A673 (cell line): ENCODE measurements around the gene TBC1D24. TPM values are rescaled to one million over a fixed set of nuclear protein-coding genes. Genes with fewer than 3 reads are reported as not detected.

Experiments used
- BruUV-seq: library from RNA; stranded (reverse); fragments of 400-500 nt; replicated peaks from 2 replicates; lab custom pipeline; 2021; lab: Mats Ljungman, UMichigan
- CTCF ChIA-PET: fragments of 300-600 bp; sonication (Branson Sonifier 250); formaldehyde crosslinking; loops from one replicate; lab custom pipeline; 2022; ENCODE audit warnings: antibody characterized with exemption; lab: Charles Lee
- POLR2A ChIA-PET: fragments of 300-600 bp; sonication (Branson Sonifier 250); formaldehyde crosslinking; loops from one replicate; lab custom pipeline; 2022; ENCODE audit warnings: antibody characterized with exemption; ENCODE audit not compliant: low non-redundant PET; lab: Charles Lee
- DNase-seq: peaks from one replicate; pipeline ENCODE4 v3.0.0-alpha.2; 2015; ENCODE audit warnings: low spot score
- H3K27ac ChIP-seq: fragments of 200-600 bp; sonication (generic); 2 replicates; pipeline ENCODE4 v1.5.1; 2016; ENCODE audit warnings: mixed run types, low read depth, mild to moderate bottlenecking, mixed read lengths, antibody characterized with exemption, low read length; ENCODE audit not compliant: poor library complexity, severe bottlenecking
- H3K27me3 ChIP-seq: fragments of 200-600 bp; sonication (generic); replicated peaks from 2 replicates; pipeline ENCODE4 v1.6.1; 2017; ENCODE audit warnings: mixed run types, low read depth, mild to moderate bottlenecking, mixed read lengths, antibody characterized with exemption, low read length; ENCODE audit not compliant: insufficient read depth, poor library complexity
- H3K36me3 ChIP-seq: fragments of 200-600 bp; sonication (generic); 2 replicates; pipeline ENCODE4 v1.6.1; 2016; ENCODE audit warnings: mixed run types, mild to moderate bottlenecking, mixed read lengths, antibody characterized with exemption, low read length; ENCODE audit not compliant: insufficient read depth, poor library complexity, severe bottlenecking
- H3K4me1 ChIP-seq: fragments of 200-600 bp; sonication (generic); 2 replicates; pipeline ENCODE4 v1.6.1; 2017; ENCODE audit warnings: mixed run types, mild to moderate bottlenecking, mixed read lengths, antibody characterized with exemption, low read length; ENCODE audit not compliant: insufficient read depth, poor library complexity, severe bottlenecking
- H3K4me3 ChIP-seq: fragments of 200-600 bp; sonication (generic); 2 replicates; pipeline ENCODE4 v1.5.1; 2016; ENCODE audit warnings: low read depth, mixed run types, mild to moderate bottlenecking, mixed read lengths, low read length; ENCODE audit not compliant: poor library complexity, severe bottlenecking
- H3K9me3 ChIP-seq: fragments of 200-600 bp; sonication (generic); 2 replicates; pipeline ENCODE4 v1.6.1; 2016; ENCODE audit warnings: mixed run types, low read depth, mild to moderate bottlenecking, mixed read lengths, antibody characterized with exemption, low read length; ENCODE audit not compliant: poor library complexity, severe bottlenecking
- EZH2 ChIP-seq: fragments of 200-600 bp; sonication (generic); IDR thresholded peaks from 2 replicates; pipeline ENCODE4 v1.6.1; 2017; ENCODE audit warnings: borderline replicate concordance, low read depth, mild to moderate bottlenecking, mixed read lengths, antibody characterized with exemption, low read length; ENCODE audit not compliant: poor library complexity, severe bottlenecking
- intact Hi-C: fragments of 100-400 bp; cut with micrococcal nuclease; formaldehyde crosslinking; loops from one replicate; pipeline ENCODE4 v1.10.0; 2022; ENCODE audit not compliant: unreplicated experiment
- total RNA-seq: library from RNA; stranded (reverse); gene quantifications from 2 replicates; pipeline ENCODE4 v1.2.3, GENCODE V29; 2021
- TF ChIP-seq, protein P1 (sequence below): fragments of 300-800, 200-600 bp; sonication (generic); conservative IDR thresholded peaks from 2 replicates; pipeline ENCODE4 v1.5.1; 2017; ENCODE audit warnings: low read depth, mild to moderate bottlenecking, antibody characterized with exemption, low read length, moderate library complexity, mixed read lengths

The TBC1D24 gene
- total RNA-seq, 1 experiment from 2014 or later, result 24.2 TPM

DNA sequence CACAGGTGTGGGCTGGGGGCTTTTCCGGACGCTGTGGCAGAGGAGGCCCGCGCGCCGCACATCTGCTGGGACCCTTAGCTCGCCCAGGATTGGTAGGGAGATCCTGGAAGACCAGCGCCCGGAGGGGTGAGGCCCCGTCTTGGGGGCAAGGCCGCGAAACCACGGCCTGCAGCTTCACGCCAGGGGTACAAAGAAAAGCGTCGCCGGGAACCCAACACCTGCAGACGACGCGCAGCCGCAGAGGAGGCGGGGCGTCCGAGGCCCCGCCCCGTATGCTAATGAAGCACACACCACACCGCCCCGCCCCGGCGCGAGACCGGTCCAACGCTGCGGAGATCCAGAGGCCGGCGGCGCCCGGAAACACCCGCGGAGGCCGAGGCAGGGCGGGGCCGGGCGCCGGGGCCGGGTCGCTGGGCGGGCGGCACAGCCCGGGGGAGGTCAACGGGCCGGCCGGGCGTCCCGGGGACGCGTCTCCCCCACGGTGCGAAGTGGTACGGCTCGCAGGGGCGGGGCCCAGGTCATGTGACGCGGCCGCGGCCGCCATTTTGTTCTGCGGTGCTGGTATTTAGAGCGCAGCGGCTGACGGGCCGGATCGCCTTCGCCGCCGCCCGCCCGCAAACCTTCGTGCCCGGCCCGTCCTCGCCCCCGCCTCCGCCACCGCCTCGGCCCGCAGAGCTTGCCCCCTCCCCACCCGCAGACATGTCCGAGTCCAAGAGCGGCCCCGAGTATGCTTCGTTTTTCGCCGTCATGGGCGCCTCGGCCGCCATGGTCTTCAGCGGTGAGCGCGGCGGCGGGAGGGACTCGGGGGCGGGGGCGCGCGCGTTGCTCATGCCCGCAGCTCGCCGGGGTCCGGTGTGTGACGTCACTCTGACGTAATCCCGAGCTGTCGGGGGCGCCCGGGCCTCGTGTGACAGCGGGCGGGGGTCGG, 38.7 kb downstream of the TBC1D24 start, which contains the start of gene ATP6V0C:
TSS of gene ATP6V0C (plus strand) at position 548 of the 928 bp plus-strand sequence. CDS start at position 700, 152 bp downstream.
- CTCF ChIA-PET, result interaction anchor here (0.5 kb wide), 1 partner anchor 45 kb away, joined by 7 read pairs; no protein-coding TSS in a partner anchor
- peaks cover 15% of the 10 kb centered on the region for H3K4me1 ChIP-seq
- no TSS peak for BruUV-seq
- H3K9me3 ChIP-seq, result no peaks in the 10 kb centered on the region
- POLR2A ChIA-PET, result interaction anchor here (0.5 kb wide), 1 partner anchor 39 kb away, joined by 3 read pairs; no protein-coding TSS in a partner anchor
- TF ChIP-seq EZH2, result no peak
- TF ChIP-seq, protein P1, sequence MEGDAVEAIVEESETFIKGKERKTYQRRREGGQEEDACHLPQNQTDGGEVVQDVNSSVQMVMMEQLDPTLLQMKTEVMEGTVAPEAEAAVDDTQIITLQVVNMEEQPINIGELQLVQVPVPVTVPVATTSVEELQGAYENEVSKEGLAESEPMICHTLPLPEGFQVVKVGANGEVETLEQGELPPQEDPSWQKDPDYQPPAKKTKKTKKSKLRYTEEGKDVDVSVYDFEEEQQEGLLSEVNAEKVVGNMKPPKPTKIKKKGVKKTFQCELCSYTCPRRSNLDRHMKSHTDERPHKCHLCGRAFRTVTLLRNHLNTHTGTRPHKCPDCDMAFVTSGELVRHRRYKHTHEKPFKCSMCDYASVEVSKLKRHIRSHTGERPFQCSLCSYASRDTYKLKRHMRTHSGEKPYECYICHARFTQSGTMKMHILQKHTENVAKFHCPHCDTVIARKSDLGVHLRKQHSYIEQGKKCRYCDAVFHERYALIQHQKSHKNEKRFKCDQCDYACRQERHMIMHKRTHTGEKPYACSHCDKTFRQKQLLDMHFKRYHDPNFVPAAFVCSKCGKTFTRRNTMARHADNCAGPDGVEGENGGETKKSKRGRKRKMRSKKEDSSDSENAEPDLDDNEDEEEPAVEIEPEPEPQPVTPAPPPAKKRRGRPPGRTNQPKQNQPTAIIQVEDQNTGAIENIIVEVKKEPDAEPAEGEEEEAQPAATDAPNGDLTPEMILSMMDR, result no peak
- intact Hi-C loops, result no loop called here
- no peaks in the 10 kb centered on the region for H3K27me3 ChIP-seq
- H3K27ac ChIP-seq, result peak within 1 kb of the TSS; percentile 100
- no peaks in the 10 kb centered on the region for H3K36me3 ChIP-seq
- DNase-seq, result peak; percentile 91
- peak within 1 kb of the TSS; percentile 99 for H3K4me3 ChIP-seq

DNA sequence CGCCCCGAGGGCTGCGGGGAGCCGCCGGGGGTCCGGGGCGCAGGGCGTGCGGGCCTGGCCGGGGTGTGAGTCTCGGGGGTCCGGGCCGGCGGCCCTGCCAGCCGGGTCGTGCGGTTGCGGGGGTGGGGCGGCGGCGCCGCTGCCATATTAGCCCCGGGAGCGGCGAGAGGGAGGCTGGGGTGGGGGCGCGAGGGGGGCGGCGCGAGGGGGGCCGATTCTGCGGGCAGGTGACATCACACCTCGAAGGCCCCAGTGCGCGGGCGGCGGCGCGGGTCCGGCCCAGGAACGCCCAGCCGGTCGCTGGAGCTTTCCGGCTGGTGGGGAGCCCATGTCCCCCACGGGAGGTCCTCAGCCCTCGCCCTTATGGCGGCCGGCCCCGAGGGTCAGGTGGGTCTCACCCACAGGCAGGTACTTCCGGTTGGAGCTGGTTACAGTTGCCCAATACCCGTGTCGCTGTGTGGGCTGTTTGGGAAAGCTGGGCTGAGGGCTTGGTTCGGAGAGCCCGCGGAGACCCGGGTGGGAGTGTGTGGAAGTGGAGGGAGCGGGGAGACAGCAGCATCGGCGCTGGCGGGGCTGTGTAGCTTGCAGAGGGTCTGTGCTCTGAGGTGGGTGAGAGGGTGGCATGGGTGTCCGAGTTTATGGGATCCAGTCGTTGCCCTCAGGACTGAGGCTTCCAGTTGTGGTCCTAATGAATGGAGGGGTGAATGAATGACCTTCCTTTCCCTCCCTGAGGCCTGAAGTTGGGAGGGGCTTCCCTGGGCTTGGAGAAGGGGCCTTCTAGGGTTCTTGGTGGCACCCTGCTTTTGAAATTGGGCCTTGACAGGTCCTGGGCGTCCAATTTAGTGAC, 39.6 kb downstream of the TBC1D24 start:
- Histone ChIP-seq H3K9me3 (no peaks in the 10 kb centered on the region), H3K27me3 (no peaks in the 10 kb centered on the region), H3K4me1 (peaks cover 15% of the 10 kb centered on the region), H3K4me3 (peak overlapping the region; percentile 99), H3K36me3 (peaks cover 1% of the 10 kb centered on the region), H3K27ac (peak overlapping the region; percentile 100)
- ChIA-PET CTCF (interaction anchor here (0.5 kb wide), 1 partner anchor 289 kb away, joined by 4 read pairs; no protein-coding TSS in a partner anchor), POLR2A (interaction anchor here (0.6 kb wide), 1 partner anchor 23 kb away, joined by 3 read pairs; the partner anchor contains the start of gene PDPK1)
- DNase-seq, result no peak
- TF ChIP-seq EZH2, result no peak
- TF ChIP-seq, protein P1, result no peak
- BruUV-seq, result no TSS peak
- intact Hi-C loops, result no loop called here
